Thyroid gland (tissue), 4 donors: Measurements from ENCODE around the gene SPECC1.

Source experiments
- POLR2A ChIP-seq, 2 donors: fragments of 450-650 bp; IDR thresholded peaks; one replicate each; pipeline ENCODE4 v1.6.1; 2017; ENCODE audit warnings: antibody characterized with exemption in 2 of 2, mild to moderate bottlenecking in 2 of 2, moderate library complexity in 1 of 2
- TF ChIP-seq, protein P1 (sequence below), 6 experiments: fragments of 200-600 bp in 3 of 6; fragments of 450-650 bp in 3 of 6; sonication (generic) in 3 of 6; IDR thresholded peaks; one replicate each; pipeline ENCODE4 v1.5.1; 2016 to 2019; ENCODE audit warnings: antibody characterized with exemption in 6 of 6, mild to moderate bottlenecking in 2 of 6, inconsistent platforms in 1 of 6, moderate library complexity in 1 of 6

DNA sequence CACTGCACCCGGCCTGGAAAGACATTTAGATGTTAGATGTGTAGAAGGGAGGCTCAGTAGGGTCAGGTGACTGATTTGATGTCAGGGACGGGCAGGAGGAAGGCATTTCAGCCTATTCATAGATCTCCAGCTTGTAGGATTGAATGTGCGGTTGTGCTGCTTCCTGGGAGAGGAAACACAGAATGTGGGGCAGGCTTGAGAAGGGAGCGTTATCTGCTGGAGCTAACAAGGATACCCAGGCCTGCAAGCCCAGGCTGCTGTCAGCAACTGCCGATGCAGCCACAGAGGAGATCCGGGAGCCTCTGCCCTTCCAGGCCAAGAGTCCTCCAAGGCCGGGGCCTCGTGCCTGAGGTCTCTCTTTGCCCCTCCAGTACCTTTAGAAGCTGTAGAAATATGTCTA lies 205.6 kb downstream of the SPECC1 start:
- TF ChIP-seq, protein P1, sequence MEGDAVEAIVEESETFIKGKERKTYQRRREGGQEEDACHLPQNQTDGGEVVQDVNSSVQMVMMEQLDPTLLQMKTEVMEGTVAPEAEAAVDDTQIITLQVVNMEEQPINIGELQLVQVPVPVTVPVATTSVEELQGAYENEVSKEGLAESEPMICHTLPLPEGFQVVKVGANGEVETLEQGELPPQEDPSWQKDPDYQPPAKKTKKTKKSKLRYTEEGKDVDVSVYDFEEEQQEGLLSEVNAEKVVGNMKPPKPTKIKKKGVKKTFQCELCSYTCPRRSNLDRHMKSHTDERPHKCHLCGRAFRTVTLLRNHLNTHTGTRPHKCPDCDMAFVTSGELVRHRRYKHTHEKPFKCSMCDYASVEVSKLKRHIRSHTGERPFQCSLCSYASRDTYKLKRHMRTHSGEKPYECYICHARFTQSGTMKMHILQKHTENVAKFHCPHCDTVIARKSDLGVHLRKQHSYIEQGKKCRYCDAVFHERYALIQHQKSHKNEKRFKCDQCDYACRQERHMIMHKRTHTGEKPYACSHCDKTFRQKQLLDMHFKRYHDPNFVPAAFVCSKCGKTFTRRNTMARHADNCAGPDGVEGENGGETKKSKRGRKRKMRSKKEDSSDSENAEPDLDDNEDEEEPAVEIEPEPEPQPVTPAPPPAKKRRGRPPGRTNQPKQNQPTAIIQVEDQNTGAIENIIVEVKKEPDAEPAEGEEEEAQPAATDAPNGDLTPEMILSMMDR (IDR thresholded peaks at IDR 0.05) = no peak
- TF ChIP-seq POLR2A (IDR thresholded peaks at IDR 0.05) = no peak
